Measurements from ENCODE around the gene ITPKB. TPM values are rescaled to one million over a fixed set of nuclear protein-coding genes. Genes with fewer than 3 reads are reported as not detected.

ITPKB gene
- total RNA-seq, 1 donor = 6.2 TPM

GRCh38 chr1:226697929-226698544 is 41.0 kb downstream of the ITPKB start:
- H2AFZ ChIP-seq (ENCODE audit: low read length) = no peak overlapping the region
- H3K4me2 ChIP-seq (ENCODE audit: insufficient read depth, low read length) = no peak overlapping the region
- H3K36me3 ChIP-seq (ENCODE audit: insufficient read depth, low read length) = no peaks in the 10 kb centered on the region
- H3K4me1 ChIP-seq (ENCODE audit: insufficient read depth, low read length) = peaks cover 18% of the 10 kb centered on the region
- no peak for TF ChIP-seq CTCF (IDR thresholded peaks at IDR 0.05; ENCODE audit: extremely low read depth, low read depth, low read length)
- no peak overlapping the region for H3K4me3 ChIP-seq (ENCODE audit: insufficient read depth, low read length)
- H3K9me3 ChIP-seq (ENCODE audit: low read depth, low read length) = no peaks in the 10 kb centered on the region
- no peaks in the 10 kb centered on the region for H3K79me2 ChIP-seq (ENCODE audit: insufficient read depth, low read length)
- no peak overlapping the region for H3K27ac ChIP-seq (ENCODE audit: low read depth, low read length)
- DNase-seq (ENCODE audit: insufficient read length, low spot score, missing footprints) = no peak
- H4K20me1 ChIP-seq (ENCODE audit: insufficient read depth, low read length) = no peaks in the 10 kb centered on the region
- no peaks in the 10 kb centered on the region for H3K27me3 ChIP-seq (ENCODE audit: insufficient read depth, low read length)

GRCh38 chr1:226697151-226697928 is 41.7 kb downstream of the ITPKB start:
- TF ChIP-seq CTCF (IDR thresholded peaks at IDR 0.05; ENCODE audit: extremely low read depth, low read depth, low read length) = no peak
- H3K4me1 ChIP-seq (ENCODE audit: insufficient read depth, low read length) = peaks cover 12% of the 10 kb centered on the region
- H3K9me3 ChIP-seq (ENCODE audit: low read depth, low read length) = no peaks in the 10 kb centered on the region
- no peaks in the 10 kb centered on the region for H4K20me1 ChIP-seq (ENCODE audit: insufficient read depth, low read length)
- no peak overlapping the region for H3K4me3 ChIP-seq (ENCODE audit: insufficient read depth, low read length)
- no peak overlapping the region for H3K4me2 ChIP-seq (ENCODE audit: insufficient read depth, low read length)
- H3K27me3 ChIP-seq (ENCODE audit: insufficient read depth, low read length) = no peaks in the 10 kb centered on the region
- H3K79me2 ChIP-seq (ENCODE audit: insufficient read depth, low read length) = no peaks in the 10 kb centered on the region
- DNase-seq (ENCODE audit: insufficient read length, low spot score, missing footprints) = peak; percentile 69
- no peaks in the 10 kb centered on the region for H3K36me3 ChIP-seq (ENCODE audit: insufficient read depth, low read length)
- H2AFZ ChIP-seq (ENCODE audit: low read length) = no peak overlapping the region
- no peak overlapping the region for H3K27ac ChIP-seq (ENCODE audit: low read depth, low read length)

GRCh38 chr1:226696547-226696946 is 42.5 kb downstream of the ITPKB start:
- Histone ChIP-seq H4K20me1 (ENCODE audit: insufficient read depth, low read length) (no peaks in the 10 kb centered on the region), H3K27me3 (ENCODE audit: insufficient read depth, low read length) (no peaks in the 10 kb centered on the region), H3K9me3 (ENCODE audit: low read depth, low read length) (no peaks in the 10 kb centered on the region), H3K4me2 (ENCODE audit: insufficient read depth, low read length) (no peak overlapping the region), H3K36me3 (ENCODE audit: insufficient read depth, low read length) (no peaks in the 10 kb centered on the region), H3K79me2 (ENCODE audit: insufficient read depth, low read length) (no peaks in the 10 kb centered on the region), H3K27ac (ENCODE audit: low read depth, low read length) (no peak overlapping the region), H2AFZ (ENCODE audit: low read length) (no peak overlapping the region), H3K4me1 (ENCODE audit: insufficient read depth, low read length) (peaks cover 5% of the 10 kb centered on the region), H3K4me3 (ENCODE audit: insufficient read depth, low read length) (no peak overlapping the region)
- no peak for DNase-seq (ENCODE audit: insufficient read length, low spot score, missing footprints)
- TF ChIP-seq CTCF (IDR thresholded peaks at IDR 0.05; ENCODE audit: extremely low read depth, low read depth, low read length) = no peak

GRCh38 chr1:226695335-226695900 is 43.7 kb downstream of the ITPKB start:
- no peak for TF ChIP-seq CTCF (IDR thresholded peaks at IDR 0.05; ENCODE audit: extremely low read depth, low read depth, low read length)
- Histone ChIP-seq H3K27me3 (ENCODE audit: insufficient read depth, low read length) (no peaks in the 10 kb centered on the region), H3K9me3 (ENCODE audit: low read depth, low read length) (no peaks in the 10 kb centered on the region)

More at GRCh38 chr1:226695335-226695900, 43.7 kb downstream of the ITPKB start:
- Histone ChIP-seq H4K20me1 (ENCODE audit: insufficient read depth, low read length) (no peaks in the 10 kb centered on the region), H3K27ac (ENCODE audit: low read depth, low read length) (no peak overlapping the region), H3K79me2 (ENCODE audit: insufficient read depth, low read length) (no peaks in the 10 kb centered on the region), H3K36me3 (ENCODE audit: insufficient read depth, low read length) (no peaks in the 10 kb centered on the region), H3K4me2 (ENCODE audit: insufficient read depth, low read length) (no peak overlapping the region), H2AFZ (ENCODE audit: low read length) (no peak overlapping the region), H3K4me1 (ENCODE audit: insufficient read depth, low read length) (peaks cover 5% of the 10 kb centered on the region), H3K4me3 (ENCODE audit: insufficient read depth, low read length) (no peak overlapping the region)
- no peak for DNase-seq (ENCODE audit: insufficient read length, low spot score, missing footprints)
